HEK293 (cell line): Measurements from ENCODE around the gene MYLK3.

Experiments
- AEBP2 ChIP-seq: fragments of 450-650 bp; formaldehyde crosslinking; IDR thresholded peaks from 2 replicates; pipeline ENCODE4 v1.5.1; 2016; ENCODE audit warnings: missing biosample characterization, missing genetic modification characterization, borderline replicate concordance
- BCL11B ChIP-seq: fragments of 450-650 bp; formaldehyde crosslinking; IDR thresholded peaks from 2 replicates; pipeline ENCODE4 v1.5.1; 2016; ENCODE audit warnings: low read depth, missing biosample characterization, missing genetic modification characterization
- GFI1B ChIP-seq: fragments of 450-650 bp; formaldehyde crosslinking; IDR thresholded peaks from 2 replicates; pipeline ENCODE4 v1.5.1; 2016; ENCODE audit warnings: missing biosample characterization, missing genetic modification characterization
- KLF17 ChIP-seq: fragments of 450-650 bp; formaldehyde crosslinking; IDR thresholded peaks from 2 replicates; pipeline ENCODE4 v1.5.1; 2016; ENCODE audit warnings: missing biosample characterization, missing genetic modification characterization
- OSR2 ChIP-seq: fragments of 450-650 bp; formaldehyde crosslinking; IDR thresholded peaks from 2 replicates; pipeline ENCODE4 v1.5.1; 2016; ENCODE audit warnings: missing biosample characterization, missing genetic modification characterization
- PRDM1 ChIP-seq: fragments of 450-650 bp; formaldehyde crosslinking; IDR thresholded peaks from 2 replicates; pipeline ENCODE4; 2016; ENCODE audit warnings: missing biosample characterization, missing genetic modification characterization
- SP7 ChIP-seq: fragments of 450-650 bp; formaldehyde crosslinking; IDR thresholded peaks from 2 replicates; pipeline ENCODE4 v1.5.1; 2016; ENCODE audit warnings: missing biosample characterization, missing genetic modification characterization
- YY1 ChIP-seq: fragments of 450-650 bp; formaldehyde crosslinking; IDR thresholded peaks from 2 replicates; pipeline ENCODE4 v1.5.1; 2018; ENCODE audit warnings: missing biosample characterization, missing genetic modification characterization
- ZBTB49 ChIP-seq: fragments of 450-650 bp; formaldehyde crosslinking; IDR thresholded peaks from 2 replicates; pipeline ENCODE4 v1.5.1; 2016; ENCODE audit warnings: missing biosample characterization, missing genetic modification characterization, low read depth
- ZNF2 ChIP-seq: fragments of 450-650 bp; formaldehyde crosslinking; IDR thresholded peaks from 2 replicates; pipeline ENCODE4 v1.5.1; 2016; ENCODE audit warnings: missing biosample characterization, missing genetic modification characterization
- ZNF221 ChIP-seq: fragments of 450-650 bp; formaldehyde crosslinking; IDR thresholded peaks from 2 replicates; pipeline ENCODE4 v1.5.1; 2017; ENCODE audit warnings: missing biosample characterization, missing genetic modification characterization, borderline replicate concordance
- ZNF239 ChIP-seq: fragments of 450-650 bp; formaldehyde crosslinking; IDR thresholded peaks from 2 replicates; pipeline ENCODE4 v1.5.1; 2016; ENCODE audit warnings: missing biosample characterization, missing genetic modification characterization
- ZNF24 ChIP-seq: fragments of 450-650 bp; formaldehyde crosslinking; IDR thresholded peaks from 2 replicates; pipeline ENCODE4 v1.5.1; 2016; ENCODE audit warnings: missing biosample characterization, missing genetic modification characterization
- ZNF280C ChIP-seq: fragments of 450-650 bp; formaldehyde crosslinking; IDR thresholded peaks from 2 replicates; pipeline ENCODE4 v1.5.1; 2016; ENCODE audit warnings: missing biosample characterization, missing genetic modification characterization
- ZNF280D ChIP-seq: fragments of 450-650 bp; formaldehyde crosslinking; IDR thresholded peaks from 2 replicates; pipeline ENCODE4 v1.5.1; 2016; ENCODE audit warnings: missing biosample characterization, missing genetic modification characterization
- ZNF335 ChIP-seq: fragments of 450-650 bp; formaldehyde crosslinking; conservative IDR thresholded peaks from 2 replicates; pipeline ENCODE4 v1.5.1; 2016; ENCODE audit warnings: missing biosample characterization, missing genetic modification characterization
- ZNF362 ChIP-seq: fragments of 450-650 bp; formaldehyde crosslinking; IDR thresholded peaks from 2 replicates; pipeline ENCODE4 v1.5.1; 2016; ENCODE audit warnings: missing biosample characterization, missing genetic modification characterization
- ZNF37A ChIP-seq: fragments of 450-650 bp; IDR thresholded peaks from 2 replicates; pipeline ENCODE4 v1.5.1; 2018; ENCODE audit warnings: missing biosample characterization, missing genetic modification characterization
- ZNF394 ChIP-seq: fragments of 450-650 bp; formaldehyde crosslinking; IDR thresholded peaks from 2 replicates; pipeline ENCODE4 v1.5.1; 2016; ENCODE audit warnings: missing biosample characterization, missing genetic modification characterization, mild to moderate bottlenecking, moderate library complexity, borderline replicate concordance
- ZNF549 ChIP-seq: fragments of 450-650 bp; IDR thresholded peaks from 2 replicates; pipeline ENCODE4 v1.5.1; 2018; ENCODE audit warnings: missing biosample characterization, missing genetic modification characterization, mild to moderate bottlenecking, inconsistent platforms, moderate library complexity
- TF ChIP-seq, protein P1 (sequence below): fragments of 450-650 bp; formaldehyde crosslinking; IDR thresholded peaks from 2 replicates; pipeline ENCODE4 v1.5.1; 2016; ENCODE audit warnings: missing biosample characterization, missing genetic modification characterization
- TF ChIP-seq, protein P2 (sequence below): fragments of 450-650 bp; formaldehyde crosslinking; IDR thresholded peaks from 2 replicates; pipeline ENCODE4 v1.5.1; 2016; ENCODE audit warnings: missing biosample characterization, missing genetic modification characterization

The MYLK3 gene

DNA sequence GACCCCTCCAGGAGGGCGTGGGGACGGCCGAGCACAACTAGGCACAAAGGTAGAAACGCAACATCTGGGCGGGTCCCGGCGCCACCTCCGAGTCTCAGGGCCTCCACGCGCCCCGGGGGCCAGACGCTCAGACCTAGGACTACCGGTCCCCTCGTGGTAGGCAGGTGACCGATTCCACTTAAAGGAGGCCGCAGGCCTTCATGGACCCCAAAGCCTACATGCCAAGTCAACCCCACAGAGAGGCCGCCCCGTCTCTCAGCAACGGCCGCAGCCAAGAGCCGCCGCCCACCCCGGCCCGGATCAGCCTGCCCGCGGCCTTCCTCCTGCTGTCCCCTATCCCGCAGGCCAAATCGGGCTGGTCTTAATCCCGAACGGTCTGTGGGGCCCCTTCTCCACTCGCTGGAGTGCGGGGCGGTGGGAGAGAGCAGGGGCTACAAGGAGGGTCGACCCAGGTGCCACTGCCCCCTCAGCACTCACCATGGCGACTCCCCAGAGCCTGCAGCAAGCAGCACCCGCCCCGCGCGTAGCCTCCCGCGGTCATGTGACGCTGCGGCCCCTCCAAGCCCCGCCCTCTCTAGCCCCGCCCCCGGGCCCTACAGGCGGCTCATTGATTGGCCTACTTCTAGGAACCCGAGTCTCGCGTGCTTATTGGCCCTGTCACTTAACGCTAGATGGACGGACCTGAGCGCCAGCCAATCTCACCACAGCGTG is 59.3 kb downstream of the MYLK3 start, which contains the start of gene VPS35 (continued):
- TF ChIP-seq ZNF280D (tag by site-specific recombination) (no peak), ZNF280C (tag by site-specific recombination) (no peak), PRDM1 (tag by site-specific recombination) (no peak), GFI1B (tag by site-specific recombination) (no peak), AEBP2 (no peak), YY1 (tag by site-specific recombination) (peak; percentile 55; the same call in 1 of the 2 replicates), ZBTB49 (tag by site-specific recombination) (no peak), ZNF37A (tag by site-specific recombination) (no peak), ZNF394 (tag by site-specific recombination) (peak; percentile 50; the same call in 1 of the 2 replicates), ZNF2 (tag by site-specific recombination) (no peak), ZNF362 (tag by site-specific recombination) (no peak), ZNF24 (tag by site-specific recombination) (no peak; the same call in 1 of the 2 replicates), ZNF549 (tag by site-specific recombination) (no peak), SP7 (peak; percentile 62; the same call in 1 of the 2 replicates), ZNF221 (tag by site-specific recombination) (no peak), KLF17 (0 out of 2 replicates have a peak, but pooled peaks have one; percentile 35), ZNF335 (tag by site-specific recombination) (peak; percentile 61), BCL11B (tag by site-specific recombination) (no peak), ZNF239 (no peak), OSR2 (tag by site-specific recombination) (no peak)
- TF ChIP-seq, protein P1, sequence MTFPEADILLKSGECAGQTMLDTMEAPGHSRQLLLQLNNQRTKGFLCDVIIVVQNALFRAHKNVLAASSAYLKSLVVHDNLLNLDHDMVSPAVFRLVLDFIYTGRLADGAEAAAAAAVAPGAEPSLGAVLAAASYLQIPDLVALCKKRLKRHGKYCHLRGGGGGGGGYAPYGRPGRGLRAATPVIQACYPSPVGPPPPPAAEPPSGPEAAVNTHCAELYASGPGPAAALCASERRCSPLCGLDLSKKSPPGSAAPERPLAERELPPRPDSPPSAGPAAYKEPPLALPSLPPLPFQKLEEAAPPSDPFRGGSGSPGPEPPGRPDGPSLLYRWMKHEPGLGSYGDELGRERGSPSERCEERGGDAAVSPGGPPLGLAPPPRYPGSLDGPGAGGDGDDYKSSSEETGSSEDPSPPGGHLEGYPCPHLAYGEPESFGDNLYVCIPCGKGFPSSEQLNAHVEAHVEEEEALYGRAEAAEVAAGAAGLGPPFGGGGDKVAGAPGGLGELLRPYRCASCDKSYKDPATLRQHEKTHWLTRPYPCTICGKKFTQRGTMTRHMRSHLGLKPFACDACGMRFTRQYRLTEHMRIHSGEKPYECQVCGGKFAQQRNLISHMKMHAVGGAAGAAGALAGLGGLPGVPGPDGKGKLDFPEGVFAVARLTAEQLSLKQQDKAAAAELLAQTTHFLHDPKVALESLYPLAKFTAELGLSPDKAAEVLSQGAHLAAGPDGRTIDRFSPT (tag by site-specific recombination) = no peak
- TF ChIP-seq, protein P2, sequence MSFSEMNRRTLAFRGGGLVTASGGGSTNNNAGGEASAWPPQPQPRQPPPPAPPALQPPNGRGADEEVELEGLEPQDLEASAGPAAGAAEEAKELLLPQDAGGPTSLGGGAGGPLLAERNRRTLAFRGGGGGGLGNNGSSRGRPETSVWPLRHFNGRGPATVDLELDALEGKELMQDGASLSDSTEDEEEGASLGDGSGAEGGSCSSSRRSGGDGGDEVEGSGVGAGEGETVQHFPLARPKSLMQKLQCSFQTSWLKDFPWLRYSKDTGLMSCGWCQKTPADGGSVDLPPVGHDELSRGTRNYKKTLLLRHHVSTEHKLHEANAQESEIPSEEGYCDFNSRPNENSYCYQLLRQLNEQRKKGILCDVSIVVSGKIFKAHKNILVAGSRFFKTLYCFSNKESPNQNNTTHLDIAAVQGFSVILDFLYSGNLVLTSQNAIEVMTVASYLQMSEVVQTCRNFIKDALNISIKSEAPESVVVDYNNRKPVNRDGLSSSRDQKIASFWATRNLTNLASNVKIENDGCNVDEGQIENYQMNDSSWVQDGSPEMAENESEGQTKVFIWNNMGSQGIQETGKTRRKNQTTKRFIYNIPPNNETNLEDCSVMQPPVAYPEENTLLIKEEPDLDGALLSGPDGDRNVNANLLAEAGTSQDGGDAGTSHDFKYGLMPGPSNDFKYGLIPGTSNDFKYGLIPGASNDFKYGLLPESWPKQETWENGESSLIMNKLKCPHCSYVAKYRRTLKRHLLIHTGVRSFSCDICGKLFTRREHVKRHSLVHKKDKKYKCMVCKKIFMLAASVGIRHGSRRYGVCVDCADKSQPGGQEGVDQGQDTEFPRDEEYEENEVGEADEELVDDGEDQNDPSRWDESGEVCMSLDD (tag by site-specific recombination) = no peak
